HAP-1 (cell line): ENCODE data around the gene KCNC1.

ENCODE experiments used
- DNase-seq, 2 experiments: peaks; one replicate each; pipeline ENCODE4 v3.0.0-alpha.2; 2016 to 2020; ENCODE audit warnings: low spot score in 2 of 2
- H3K27me3 ChIP-seq: fragments of 250-450 bp; sonication (Bioruptor Pico); 2 replicates; pipeline ENCODE4 v1.5.1; 2020; ENCODE audit warnings: low read depth, mild to moderate bottlenecking, moderate library complexity
- H3K36me3 ChIP-seq: fragments of 250-450 bp; sonication (Bioruptor Pico); replicated peaks from 2 replicates; pipeline ENCODE4 v1.5.1; 2020; ENCODE audit warnings: mild to moderate bottlenecking
- H3K4me1 ChIP-seq: fragments of 250-450 bp; sonication (Bioruptor Pico); 2 replicates; pipeline ENCODE4 v1.5.1; 2020; ENCODE audit warnings: mild to moderate bottlenecking
- H3K4me3 ChIP-seq: fragments of 250-450 bp; sonication (Bioruptor Pico); 2 replicates; pipeline ENCODE4 v1.5.1; 2020; ENCODE audit warnings: mild to moderate bottlenecking, moderate library complexity
- H3K9me3 ChIP-seq: fragments of 250-450 bp; sonication (Bioruptor Pico); 2 replicates; pipeline ENCODE4 v1.5.1; 2020; ENCODE audit warnings: mild to moderate bottlenecking, moderate library complexity
- in situ Hi-C: fragments of 300-500 bp; cut with MboI; formaldehyde crosslinking; loops from 3 replicates; pipeline ENCODE4 v1.14.3; 2020; ENCODE audit warnings: low sequenced_read_pairs, inconsistent platforms, mixed read lengths

KCNC1 gene

GRCh38 chr11:17734418-17734911 lies at the start of gene KCNC1:
TSS of gene KCNC1 (plus strand) at chr11:17734781. CDS start at chr11:17736003, 1,222 bp downstream.
- peak within 1 kb of the TSS; percentile 43 for H3K4me3 ChIP-seq
- no peaks in the 10 kb centered on the region for H3K27me3 ChIP-seq
- no peaks in the 10 kb centered on the region for H3K36me3 ChIP-seq
- H3K4me1 ChIP-seq: no peaks in the 10 kb centered on the region; the same call in 1 of the 2 replicates
- peak; percentile 49 to 79 for DNase-seq
- in situ Hi-C loops: no loop called here
- H3K9me3 ChIP-seq: no peaks in the 10 kb centered on the region

- no peak for DNase-seq
- in situ Hi-C loops: no loop called here
- H3K9me3 ChIP-seq: no peaks in the 10 kb centered on the region
- no peaks in the 10 kb centered on the region for H3K4me1 ChIP-seq
- H3K27me3 ChIP-seq: peaks cover 30% of the 10 kb centered on the region
- H3K4me3 ChIP-seq: no peak overlapping the region
- no peaks in the 10 kb centered on the region for H3K36me3 ChIP-seq
Measured at GRCh38 chr11:17686231-17686980, 48.2 kb upstream of the KCNC1 start.

GRCh38 chr11:17687946-17688670 lies 46.5 kb upstream of the KCNC1 start:
- Histone ChIP-seq H3K4me3 (no peak overlapping the region), H3K36me3 (no peaks in the 10 kb centered on the region), H3K9me3 (no peaks in the 10 kb centered on the region), H3K4me1 (no peaks in the 10 kb centered on the region), H3K27me3 (peaks cover 20% of the 10 kb centered on the region; the same call in 1 of the 2 replicates)
- DNase-seq: no peak
- in situ Hi-C loops: no loop called here

GRCh38 chr11:17691550-17691949 lies 43.0 kb upstream of the KCNC1 start:
- Histone ChIP-seq H3K36me3 (no peaks in the 10 kb centered on the region), H3K4me3 (no peak overlapping the region), H3K27me3 (peaks cover 38% of the 10 kb centered on the region), H3K4me1 (no peaks in the 10 kb centered on the region), H3K9me3 (no peaks in the 10 kb centered on the region)
- in situ Hi-C loops: no loop called here
- DNase-seq: no peak

GRCh38 chr11:17691976-17692375 lies 42.6 kb upstream of the KCNC1 start:
- Histone ChIP-seq H3K4me3 (no peak overlapping the region), H3K9me3 (no peaks in the 10 kb centered on the region), H3K4me1 (no peaks in the 10 kb centered on the region), H3K27me3 (peaks cover 37% of the 10 kb centered on the region), H3K36me3 (no peaks in the 10 kb centered on the region)
- in situ Hi-C loops: no loop called here
- DNase-seq: no peak

GRCh38 chr11:17692931-17693330 lies 41.6 kb upstream of the KCNC1 start:
- no peaks in the 10 kb centered on the region for H3K36me3 ChIP-seq
- no peaks in the 10 kb centered on the region for H3K4me1 ChIP-seq
- in situ Hi-C loops: no loop called here
- H3K4me3 ChIP-seq: no peak overlapping the region
- H3K27me3 ChIP-seq: peaks cover 37% of the 10 kb centered on the region
- no peak for DNase-seq
- H3K9me3 ChIP-seq: no peaks in the 10 kb centered on the region

- peaks cover 37% of the 10 kb centered on the region for H3K27me3 ChIP-seq
- no peak for DNase-seq
- in situ Hi-C loops: no loop called here
- H3K9me3 ChIP-seq: no peaks in the 10 kb centered on the region
- no peak overlapping the region for H3K4me3 ChIP-seq
- no peaks in the 10 kb centered on the region for H3K36me3 ChIP-seq
- no peaks in the 10 kb centered on the region for H3K4me1 ChIP-seq
Measured at GRCh38 chr11:17693531-17693930, 41.0 kb upstream of the KCNC1 start.

GRCh38 chr11:17694494-17695110 lies 40.0 kb upstream of the KCNC1 start:
- H3K9me3 ChIP-seq: no peaks in the 10 kb centered on the region
- no peaks in the 10 kb centered on the region for H3K4me1 ChIP-seq
- H3K4me3 ChIP-seq: no peak overlapping the region
- peaks cover 35% of the 10 kb centered on the region for H3K27me3 ChIP-seq
- in situ Hi-C loops: no loop called here
- no peak for DNase-seq
- no peaks in the 10 kb centered on the region for H3K36me3 ChIP-seq

GRCh38 chr11:17695454-17696441 lies 38.8 kb upstream of the KCNC1 start:
- in situ Hi-C loops: no loop called here
- Histone ChIP-seq H3K9me3 (no peaks in the 10 kb centered on the region), H3K4me3 (no peak overlapping the region), H3K27me3 (peaks cover 31% of the 10 kb centered on the region), H3K4me1 (no peaks in the 10 kb centered on the region), H3K36me3 (no peaks in the 10 kb centered on the region)
- no peak for DNase-seq

- no peaks in the 10 kb centered on the region for H3K36me3 ChIP-seq
- peaks cover 31% of the 10 kb centered on the region for H3K27me3 ChIP-seq
- H3K4me1 ChIP-seq: no peaks in the 10 kb centered on the region
- no peak overlapping the region for H3K4me3 ChIP-seq
- DNase-seq: no peak
- no peaks in the 10 kb centered on the region for H3K9me3 ChIP-seq
- in situ Hi-C loops: no loop called here
Measured at GRCh38 chr11:17696741-17697140, 37.8 kb upstream of the KCNC1 start.

GRCh38 chr11:17697175-17697949 lies 37.2 kb upstream of the KCNC1 start:
- Histone ChIP-seq H3K27me3 (peaks cover 31% of the 10 kb centered on the region), H3K4me1 (no peaks in the 10 kb centered on the region)

More at GRCh38 chr11:17697175-17697949, 37.2 kb upstream of the KCNC1 start:
- Histone ChIP-seq H3K4me3 (no peak overlapping the region), H3K9me3 (no peaks in the 10 kb centered on the region), H3K36me3 (no peaks in the 10 kb centered on the region)
- in situ Hi-C loops: no loop called here
- DNase-seq: no peak
